ENCODE measurements around the gene FGG.

The FGG gene

DNA sequence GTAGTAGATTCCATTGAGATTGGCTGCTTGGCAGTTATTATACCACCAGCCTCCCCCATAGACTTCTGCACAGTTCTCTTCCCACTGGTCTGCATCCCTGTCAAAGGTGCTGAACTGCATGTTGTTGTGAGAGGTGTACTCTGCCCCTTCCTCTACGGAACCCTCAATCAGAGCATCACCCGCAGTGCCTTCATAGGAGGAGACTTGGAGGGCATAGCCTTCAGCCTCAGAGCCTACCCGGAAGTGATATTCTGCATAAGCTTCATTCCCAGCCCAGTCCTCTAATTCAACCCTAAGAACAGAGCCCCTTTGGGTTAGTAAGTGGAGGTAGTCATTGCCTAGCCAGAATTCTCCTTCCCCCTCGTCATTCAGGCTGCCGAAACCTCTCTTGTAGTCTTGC is 28.2 kb downstream of the FGG start:
- no peak for DNase-seq

DNA sequence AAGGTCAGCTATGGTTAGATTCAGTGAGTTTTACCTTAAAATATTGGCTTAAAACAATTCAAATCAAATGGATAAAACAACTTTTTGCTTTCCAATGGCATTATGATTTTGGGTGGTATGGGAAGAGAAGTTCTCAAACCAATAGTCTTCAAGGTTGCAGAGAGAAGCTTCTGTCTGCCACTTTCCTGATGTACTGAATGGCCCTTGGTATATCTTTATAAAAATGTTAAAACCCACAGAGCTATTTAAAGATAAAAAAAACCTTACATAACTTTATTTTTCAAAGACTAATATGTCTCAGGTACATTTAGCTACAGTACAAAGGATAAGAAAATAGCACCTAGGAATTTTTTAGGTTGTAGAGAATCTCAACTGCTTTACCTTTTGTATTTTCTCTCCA is 28.8 kb downstream of the FGG start:
- no peak for DNase-seq

DNA sequence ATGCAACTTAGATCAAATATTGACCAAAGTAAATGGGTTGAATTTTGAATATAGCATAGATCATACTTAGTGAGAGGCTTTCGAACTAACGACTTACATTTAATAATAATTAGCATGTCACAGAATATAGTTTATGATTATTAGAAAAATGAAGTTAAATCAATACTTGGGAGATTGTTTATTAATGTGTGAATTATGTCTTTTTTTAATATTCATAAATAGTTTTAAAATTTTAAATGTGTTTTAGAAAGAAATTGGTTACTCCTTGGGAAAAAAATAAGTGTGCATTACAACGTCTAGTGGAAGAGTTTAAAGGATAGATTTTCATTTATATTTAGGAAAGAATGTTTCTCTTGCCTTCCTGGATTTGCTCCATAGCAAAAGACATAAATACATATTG is 29.2 kb downstream of the FGG start:
- DNase-seq = no peak

DNA sequence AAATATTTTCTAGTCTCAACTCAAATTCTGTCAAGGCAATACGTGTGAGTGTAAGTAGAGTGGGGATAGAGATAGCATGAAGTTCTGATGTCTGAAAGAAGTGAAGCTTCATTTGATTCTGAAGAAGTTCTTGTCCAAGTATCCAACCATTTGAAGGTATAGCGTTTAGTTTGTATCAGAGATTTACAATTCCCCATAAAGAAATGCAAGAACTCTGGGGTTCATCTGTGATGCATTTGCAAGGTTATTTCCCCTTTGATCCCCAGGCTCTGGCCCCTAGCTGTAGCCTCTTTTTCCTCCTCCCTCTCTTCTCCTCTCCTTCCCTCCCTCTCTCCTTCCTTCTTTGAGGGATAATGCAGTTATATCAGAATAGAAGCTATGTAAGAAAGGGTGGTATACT is 29.7 kb downstream of the FGG start:
- DNase-seq = no peak

DNA sequence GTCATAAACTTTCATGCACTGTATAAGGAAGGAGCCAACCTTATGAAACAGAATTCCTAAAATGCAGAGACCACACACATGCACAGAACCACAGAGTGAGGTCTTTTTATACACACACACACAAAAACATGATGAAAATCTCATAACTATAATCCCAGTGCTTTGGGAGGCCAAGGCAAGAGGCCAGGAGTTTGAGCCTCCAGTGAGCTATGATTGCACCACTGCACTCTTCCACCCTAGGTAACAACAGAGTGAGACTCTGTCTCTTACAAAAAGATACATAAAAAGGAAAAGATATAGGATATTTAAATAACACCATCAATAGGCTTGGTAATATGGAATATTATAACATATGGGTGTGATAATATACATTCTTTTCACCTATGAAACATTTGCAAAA is 32.5 kb downstream of the FGG start:
- no peak for DNase-seq

DNA sequence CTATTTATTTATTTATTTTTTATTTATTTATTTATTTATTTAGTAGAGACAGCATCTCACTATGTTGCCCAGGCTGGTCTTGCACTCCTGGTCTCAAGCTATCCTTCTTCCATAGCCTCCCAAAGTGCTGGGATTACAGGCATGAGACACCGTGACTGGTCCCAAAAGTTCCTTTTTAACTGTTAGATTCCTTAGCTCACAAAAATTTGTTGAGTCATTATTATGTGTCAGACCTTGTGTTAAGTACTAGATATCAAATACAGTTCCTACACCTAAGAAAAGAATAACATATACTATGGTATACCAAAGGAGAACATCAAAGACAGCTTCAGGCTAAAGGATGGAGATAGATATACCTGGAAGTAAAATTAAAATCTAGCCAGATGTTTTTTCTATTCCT is 33.5 kb downstream of the FGG start:
- DNase-seq = no peak

DNA sequence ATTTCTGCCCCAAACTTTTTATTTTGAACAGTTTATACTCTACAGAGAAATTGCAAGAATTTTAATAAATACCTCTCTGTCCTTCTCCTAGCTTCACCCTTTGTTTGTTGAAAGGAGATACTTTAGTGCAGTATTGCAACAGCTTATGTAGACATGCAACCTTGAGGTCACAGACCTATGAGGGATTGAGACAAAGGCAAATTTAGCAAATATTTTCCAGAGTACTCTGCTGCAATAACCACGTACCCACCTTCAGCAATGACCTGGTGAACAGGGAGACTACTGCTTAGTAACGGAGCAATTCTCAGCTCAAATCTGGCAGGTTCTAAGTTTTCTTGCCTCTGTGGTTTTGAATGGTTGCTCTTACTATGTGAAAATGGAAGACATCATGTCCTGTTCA is 35.1 kb downstream of the FGG start:
- DNase-seq = no peak

DNA sequence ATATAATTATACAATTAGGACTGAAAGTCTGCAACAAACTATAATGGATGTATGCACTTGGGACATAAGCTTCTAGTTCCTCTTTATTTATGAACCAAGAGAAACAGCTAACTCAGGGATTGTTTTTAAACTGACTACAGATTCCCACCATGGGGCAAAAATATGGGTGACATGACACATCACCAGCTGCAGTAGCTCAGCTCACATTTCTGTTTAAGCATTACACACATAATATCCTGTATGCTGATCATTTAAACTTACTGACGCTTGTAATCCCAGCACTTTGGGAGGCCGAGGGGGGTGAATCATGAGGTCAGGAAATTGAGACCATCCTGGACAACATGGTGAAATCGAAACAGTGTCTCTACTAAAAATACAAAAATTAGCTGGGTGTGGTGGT is 38.1 kb downstream of the FGG start:
- no peak for DNase-seq

DNA sequence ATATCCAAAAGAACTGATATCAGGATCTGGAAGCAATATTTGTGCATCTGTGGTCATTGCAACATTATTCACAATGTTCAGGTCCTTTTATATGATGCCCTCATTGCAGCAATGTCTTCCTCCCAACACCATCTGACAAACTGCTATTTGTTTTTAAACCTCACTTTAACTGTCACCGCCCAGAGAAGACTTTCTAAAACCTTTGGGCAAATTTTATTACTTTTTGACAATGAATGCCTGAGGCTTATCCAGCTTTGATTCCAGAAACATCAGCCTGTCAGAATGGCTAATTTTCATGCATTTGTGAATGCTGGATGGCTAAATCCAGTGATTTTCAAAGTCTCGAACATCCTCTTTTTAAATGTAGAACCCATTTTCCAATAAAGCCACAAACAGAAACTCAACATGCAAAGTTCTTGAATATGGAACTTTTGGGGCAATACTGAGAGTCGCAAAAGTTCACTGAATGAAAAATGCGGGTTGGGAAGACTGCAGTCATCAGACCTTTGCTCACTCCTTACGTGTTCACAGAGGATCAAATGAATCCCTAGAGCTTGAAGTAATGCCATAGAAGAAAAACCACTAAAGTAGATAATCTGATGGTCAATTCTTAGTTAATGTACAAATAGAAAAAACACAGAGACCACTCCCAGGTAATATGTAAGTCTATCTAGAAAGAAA is 39.1 kb downstream of the FGG start:
- no peak for DNase-seq

DNA sequence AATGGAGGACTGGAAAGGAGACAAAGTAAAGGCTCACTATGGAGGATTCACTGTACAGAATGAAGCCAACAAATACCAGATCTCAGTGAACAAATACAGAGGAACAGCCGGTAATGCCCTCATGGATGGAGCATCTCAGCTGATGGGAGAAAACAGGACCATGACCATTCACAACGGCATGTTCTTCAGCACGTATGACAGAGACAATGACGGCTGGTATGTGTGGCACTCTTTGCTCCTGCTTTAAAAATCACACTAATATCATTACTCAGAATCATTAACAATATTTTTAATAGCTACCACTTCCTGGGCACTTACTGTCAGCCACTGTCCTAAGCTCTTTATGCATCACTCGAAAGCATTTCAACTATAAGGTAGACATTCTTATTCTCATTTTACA is 42.9 kb downstream of the FGG start:
- no peak for DNase-seq

DNA sequence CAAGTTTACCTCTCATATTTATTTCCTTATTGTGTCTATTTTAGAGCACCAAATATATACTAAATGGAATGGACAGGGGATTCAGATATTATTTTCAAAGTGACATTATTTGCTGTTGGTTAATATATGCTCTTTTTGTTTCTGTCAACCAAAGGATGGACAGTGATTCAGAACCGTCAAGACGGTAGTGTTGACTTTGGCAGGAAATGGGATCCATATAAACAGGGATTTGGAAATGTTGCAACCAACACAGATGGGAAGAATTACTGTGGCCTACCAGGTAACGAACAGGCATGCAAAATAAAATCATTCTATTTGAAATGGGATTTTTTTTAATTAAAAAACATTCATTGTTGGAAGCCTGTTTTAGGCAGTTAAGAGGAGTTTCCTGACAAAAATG is 43.4 kb downstream of the FGG start:
- no peak for DNase-seq

DNA sequence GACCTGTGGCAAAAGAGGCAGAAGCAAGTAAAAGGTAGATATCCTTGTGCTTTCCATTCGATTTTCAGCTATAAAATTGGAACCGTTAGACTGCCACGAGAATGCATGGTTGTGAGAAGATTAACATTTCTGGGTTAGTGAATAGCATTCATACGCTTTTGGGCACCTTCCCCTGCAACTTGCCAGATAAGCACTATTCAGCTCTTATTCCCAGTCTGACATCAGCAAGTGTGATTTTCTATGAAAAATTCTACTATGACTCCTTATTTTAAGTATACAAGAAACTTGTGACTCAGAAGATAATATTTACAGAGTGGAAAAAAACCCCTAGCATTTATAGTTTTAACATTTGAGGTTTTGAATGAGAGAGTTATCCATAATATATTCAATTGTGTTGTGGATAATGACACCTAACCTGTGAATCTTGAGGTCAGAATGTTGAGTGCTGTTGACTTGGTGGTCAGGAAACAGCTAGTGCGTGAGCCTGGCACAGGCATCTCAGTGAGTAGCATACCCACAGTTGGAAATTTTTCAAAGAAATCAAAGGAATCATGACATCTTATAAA is 45.7 kb downstream of the FGG start:
- DNase-seq = no peak

DNA sequence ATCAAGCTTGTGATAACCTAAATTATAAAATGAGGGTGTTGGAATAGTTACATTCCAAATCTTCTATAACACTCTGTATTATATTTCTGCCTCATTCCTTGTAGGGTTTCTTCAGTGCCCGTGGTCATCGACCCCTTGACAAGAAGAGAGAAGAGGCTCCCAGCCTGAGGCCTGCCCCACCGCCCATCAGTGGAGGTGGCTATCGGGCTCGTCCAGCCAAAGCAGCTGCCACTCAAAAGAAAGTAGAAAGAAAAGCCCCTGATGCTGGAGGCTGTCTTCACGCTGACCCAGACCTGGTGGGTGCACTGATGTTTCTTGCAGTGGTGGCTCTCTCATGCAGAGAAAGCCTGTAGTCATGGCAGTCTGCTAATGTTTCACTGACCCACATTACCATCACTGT is 46.8 kb downstream of the FGG start:
- DNase-seq = no peak

DNA sequence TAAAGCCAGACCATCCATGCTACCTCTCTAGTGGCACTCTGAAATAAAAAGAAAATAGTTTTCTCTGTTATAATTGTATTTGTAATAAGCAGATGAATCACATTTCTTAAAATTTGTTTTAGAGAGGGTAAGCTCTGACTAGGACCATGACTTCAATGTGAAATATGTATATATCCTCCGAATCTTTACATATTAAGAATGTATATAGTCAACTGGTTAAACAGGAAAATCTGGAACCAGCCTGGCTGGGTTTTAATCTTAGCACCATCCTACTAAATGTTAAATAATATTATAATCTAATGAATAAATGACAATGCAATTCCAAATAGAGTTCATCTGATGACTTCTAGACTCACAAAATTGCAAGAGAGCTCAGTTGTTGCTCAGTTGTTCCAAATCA is 48.1 kb downstream of the FGG start:
- DNase-seq = no peak

DNA sequence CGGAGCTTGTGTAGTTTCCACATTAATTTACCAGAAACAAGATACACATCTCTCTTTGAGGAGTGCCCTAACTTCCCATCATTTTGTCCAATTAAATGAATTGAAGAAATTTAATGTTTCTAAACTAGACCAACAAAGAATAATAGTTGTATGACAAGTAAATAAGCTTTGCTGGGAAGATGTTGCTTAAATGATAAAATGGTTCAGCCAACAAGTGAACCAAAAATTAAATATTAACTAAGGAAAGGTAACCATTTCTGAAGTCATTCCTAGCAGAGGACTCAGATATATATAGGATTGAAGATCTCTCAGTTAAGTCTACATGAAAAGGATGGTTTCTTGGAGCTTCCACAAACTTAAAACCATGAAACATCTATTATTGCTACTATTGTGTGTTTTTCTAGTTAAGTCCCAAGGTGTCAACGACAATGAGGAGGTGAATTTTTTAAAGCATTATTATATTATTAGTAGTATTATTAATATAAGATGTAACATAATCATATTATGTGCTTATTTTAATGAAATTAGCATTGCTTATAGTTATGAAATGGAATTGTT is 49.7 kb downstream of the FGG start, which contains the start of gene FGB:
Gene FGB (plus strand): TSS at position 315 of the 558 bp plus-strand sequence. CDS start 8 bp downstream, at position 323.
- DNase-seq = no peak

DNA sequence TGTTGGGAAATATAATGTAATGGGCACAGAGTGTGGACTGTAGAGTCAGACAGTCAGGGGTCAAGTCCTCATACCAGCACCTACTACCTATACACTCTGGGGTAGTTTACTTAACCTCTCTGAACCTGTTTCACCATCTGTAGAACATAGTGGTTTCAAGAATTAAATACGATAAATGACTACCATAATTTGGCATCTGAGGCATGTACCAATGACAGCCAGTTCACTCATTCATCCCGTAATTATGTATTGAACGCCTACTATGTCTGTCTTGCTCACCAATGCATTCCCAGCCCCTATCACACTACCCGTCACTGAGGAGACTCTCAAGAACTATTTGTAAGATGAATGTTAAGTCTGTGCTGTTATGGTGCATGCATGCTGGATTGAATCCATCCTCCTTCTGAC is 51.6 kb downstream of the FGG start:
- DNase-seq = no peak

DNA sequence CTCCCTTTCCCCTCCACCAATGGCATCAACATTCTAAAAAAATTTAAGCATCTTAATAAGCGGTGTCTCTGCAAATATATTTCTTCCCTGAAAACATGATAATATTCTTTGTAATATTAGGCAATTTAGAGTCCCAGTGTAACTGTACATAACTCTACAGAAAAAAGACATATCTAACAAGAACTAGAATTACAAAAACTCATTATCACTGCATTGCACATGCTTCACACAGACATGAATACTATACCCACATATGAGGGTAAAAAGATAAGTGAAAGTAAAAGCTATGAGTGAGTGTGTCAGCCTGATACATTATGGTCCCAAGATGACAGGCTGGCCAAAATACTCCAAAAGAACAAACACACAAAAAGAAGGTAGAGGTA is 52.0 kb downstream of the FGG start:
- DNase-seq = no peak

DNA sequence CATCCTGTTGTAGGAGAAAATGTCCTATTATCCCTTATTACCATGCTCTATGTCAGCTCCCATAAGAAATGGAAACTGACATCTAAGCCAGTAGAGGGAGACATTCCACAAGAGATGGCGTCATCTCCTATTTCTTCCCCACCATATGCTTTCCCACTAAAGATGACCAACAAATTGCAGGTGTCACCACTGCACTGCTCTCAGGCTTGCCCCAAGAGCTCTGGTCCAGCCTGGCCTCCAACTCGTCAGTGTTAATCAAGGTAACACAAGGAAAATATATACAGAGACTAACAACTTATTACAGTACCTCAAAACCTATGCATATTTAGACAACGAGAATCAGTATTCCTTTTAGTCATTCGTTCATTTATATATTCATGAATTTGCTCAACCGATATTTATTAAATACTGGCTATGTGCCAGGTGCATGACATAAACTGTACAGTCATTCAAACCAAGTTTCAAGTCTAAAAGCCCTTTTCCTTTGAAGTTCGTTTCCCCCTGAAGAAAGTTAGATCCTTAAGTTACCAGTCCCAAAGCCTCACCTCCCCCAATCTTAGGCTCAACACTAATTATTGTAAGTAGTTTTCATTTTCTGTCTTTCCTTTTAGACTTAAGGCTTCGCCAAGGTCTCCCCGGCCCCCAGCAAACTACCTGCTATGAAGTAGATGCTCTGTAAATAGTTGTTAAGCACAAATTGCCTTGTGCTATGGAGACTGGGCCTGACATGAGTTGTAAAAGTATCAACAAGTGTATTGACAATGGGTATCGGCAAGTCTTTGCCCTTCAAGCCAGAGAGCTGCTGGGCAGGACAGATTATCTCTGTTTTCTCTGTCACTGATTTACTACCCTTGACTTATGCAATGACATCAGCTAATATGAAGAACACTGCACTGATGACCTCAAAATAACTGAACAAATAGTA is 52.7 kb downstream of the FGG start:
- no peak for DNase-seq

DNA sequence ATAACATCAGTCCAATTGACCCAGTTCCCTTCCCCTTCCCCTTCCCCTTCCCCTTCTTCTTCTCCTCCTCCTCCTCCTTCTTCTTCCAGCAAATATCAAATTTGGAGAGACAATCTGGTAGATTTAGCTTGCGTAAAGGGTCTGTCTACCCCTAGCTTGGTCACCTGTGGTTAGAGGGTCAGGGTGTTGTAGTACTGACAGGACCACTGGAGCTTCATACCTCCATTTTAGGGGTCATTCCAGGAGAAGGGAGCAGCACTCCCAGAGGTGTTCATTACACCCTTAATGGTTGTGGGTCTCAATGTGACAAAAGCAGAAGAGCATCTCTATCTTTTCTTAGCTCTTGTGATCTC is 53.3 kb downstream of the FGG start:
- DNase-seq = no peak

All from stimulated activated CD4-positive, alpha-beta T cell treated with anti-CD3 and anti-CD28 coated beads, Interleukin-2, amount 100 ng/mL, for 48 hours (primary cell).